ENCODE measurements around the gene ZNF653.

Gene ZNF653, protein sequence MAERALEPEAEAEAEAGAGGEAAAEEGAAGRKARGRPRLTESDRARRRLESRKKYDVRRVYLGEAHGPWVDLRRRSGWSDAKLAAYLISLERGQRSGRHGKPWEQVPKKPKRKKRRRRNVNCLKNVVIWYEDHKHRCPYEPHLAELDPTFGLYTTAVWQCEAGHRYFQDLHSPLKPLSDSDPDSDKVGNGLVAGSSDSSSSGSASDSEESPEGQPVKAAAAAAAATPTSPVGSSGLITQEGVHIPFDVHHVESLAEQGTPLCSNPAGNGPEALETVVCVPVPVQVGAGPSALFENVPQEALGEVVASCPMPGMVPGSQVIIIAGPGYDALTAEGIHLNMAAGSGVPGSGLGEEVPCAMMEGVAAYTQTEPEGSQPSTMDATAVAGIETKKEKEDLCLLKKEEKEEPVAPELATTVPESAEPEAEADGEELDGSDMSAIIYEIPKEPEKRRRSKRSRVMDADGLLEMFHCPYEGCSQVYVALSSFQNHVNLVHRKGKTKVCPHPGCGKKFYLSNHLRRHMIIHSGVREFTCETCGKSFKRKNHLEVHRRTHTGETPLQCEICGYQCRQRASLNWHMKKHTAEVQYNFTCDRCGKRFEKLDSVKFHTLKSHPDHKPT

DNA sequence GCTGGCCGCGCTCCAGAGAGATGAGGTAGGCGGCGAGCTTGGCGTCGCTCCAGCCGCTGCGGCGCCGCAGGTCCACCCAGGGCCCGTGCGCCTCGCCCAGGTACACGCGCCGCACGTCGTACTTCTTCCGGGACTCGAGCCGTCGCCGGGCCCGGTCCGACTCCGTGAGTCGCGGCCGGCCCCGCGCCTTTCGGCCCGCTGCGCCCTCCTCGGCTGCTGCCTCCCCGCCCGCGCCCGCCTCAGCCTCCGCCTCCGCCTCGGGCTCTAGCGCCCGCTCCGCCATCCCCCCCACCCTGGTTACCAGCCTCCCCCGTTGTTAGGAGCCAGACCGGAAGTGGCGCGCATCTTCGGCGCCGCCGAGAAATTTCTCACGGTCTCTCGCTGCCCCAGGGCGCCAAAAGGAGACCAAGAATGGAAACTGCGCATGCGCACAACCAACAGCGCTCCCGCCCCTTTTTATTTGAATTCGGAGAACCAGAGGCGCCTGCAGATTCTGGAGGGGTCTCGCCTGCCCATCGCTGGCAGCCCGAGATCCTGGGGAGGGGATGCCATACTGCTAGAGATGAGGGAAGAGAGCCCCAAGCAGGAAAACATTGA, at the start of gene ZNF653:
Gene ZNF653 (minus strand): TSS at position 336 of the 597 bp plus-strand sequence. CDS start 53 bp downstream, at position 283.
- DNase-seq = peak; percentile 59

- DNase-seq = no peak
These were observed 49.6 kb upstream of the ZNF653 start for GRCh38 chr19:11555246-11555645.

DNA sequence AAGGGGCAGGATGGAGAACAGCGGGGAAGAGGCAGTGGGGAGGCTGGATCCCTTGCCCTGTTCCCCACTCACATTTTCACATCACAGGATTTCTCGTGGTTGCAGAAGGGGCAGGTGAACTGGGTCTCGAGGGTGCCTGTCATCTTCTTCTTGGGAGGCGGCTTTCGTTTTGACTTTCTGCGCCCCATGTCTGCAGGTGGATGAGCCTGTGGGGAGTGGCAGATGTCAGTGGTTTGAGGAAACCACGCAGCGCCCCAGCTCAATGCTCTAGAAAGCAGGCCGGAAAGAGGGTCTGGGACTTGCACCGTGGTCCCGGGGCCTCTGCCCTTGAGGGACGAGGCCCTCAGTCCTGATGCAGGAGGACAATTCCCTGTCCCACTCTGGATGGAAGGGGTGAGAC, 48.5 kb upstream of the ZNF653 start:
- DNase-seq = no peak

DNA sequence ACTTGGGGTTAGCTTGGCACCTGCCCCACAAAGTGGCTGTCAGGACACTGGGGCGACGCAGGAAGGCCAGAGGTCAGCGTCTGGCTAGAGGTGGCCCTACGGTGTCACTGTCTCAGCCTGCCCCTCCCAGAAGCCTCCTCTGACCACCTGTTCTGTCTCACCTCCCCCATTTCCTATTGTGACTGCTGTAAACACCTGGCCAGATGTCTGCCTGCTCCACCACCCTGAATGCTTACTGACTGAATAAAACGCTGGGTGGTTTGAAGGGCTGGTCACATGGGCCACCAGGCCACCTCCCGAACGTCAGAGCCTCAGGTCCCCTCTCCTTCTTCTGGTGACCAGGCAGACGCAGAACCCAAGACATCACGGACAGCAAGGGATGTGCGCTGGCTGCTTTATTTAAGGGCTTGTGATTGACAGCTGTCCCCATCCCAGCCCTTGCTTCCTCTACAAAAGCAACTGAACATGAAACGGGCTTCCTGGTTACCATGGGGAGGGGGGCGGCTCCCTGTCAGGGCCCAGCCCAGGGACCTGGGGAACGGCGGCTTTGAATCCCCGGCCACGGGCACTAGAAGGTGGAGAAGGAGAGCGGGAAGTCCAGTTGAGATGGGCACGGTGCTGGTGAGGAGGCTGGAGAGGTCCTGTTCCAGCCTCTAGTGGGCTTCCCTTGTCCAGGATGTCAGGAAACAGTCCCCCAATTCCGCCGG, 47.2 kb upstream of the ZNF653 start:
- no peak for DNase-seq

GRCh38 chr19:11551603-11552235, 46.1 kb upstream of the ZNF653 start:
- DNase-seq = no peak

DNA sequence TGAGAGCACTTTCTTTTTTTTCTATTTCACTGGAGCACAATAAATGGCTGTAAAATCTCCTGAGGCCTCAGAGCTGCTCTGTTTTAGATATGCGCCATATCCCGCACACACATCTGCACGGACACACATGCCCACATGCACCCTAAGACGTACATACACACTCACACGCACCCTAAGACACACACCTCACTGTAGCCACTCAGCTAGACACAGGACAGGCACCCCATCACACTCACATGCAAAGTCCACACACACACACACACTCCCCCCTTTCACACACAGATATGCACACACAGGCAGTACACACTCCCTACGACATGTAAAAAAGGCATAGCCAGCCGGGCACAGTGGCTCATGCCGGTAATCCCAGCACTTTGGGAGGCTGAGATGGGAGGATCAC, 44.6 kb upstream of the ZNF653 start:
- DNase-seq = no peak

DNA sequence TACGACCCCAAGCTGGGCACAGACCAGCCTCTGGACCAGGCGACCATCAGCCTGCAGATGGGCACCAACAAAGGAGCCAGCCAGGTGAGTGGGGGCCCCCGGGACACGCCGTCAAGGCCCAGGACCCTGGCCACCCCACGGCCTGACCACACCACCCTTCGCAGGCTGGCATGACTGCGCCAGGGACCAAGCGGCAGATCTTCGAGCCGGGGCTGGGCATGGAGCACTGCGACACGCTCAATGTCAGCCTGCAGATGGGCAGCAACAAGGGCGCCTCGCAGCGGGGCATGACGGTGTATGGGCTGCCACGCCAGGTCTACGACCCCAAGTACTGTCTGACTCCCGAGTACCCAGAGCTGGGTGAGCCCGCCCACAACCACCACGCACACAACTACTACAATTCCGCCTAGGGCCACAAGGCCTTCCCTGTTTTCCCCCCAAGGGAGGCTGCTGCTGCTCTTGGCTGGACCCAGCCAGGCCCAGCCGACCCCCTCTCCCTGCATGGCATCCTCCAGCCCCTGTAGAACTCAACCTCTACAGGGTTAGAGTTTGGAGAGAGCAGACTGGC, 43.8 kb upstream of the ZNF653 start:
- no peak for DNase-seq

DNA sequence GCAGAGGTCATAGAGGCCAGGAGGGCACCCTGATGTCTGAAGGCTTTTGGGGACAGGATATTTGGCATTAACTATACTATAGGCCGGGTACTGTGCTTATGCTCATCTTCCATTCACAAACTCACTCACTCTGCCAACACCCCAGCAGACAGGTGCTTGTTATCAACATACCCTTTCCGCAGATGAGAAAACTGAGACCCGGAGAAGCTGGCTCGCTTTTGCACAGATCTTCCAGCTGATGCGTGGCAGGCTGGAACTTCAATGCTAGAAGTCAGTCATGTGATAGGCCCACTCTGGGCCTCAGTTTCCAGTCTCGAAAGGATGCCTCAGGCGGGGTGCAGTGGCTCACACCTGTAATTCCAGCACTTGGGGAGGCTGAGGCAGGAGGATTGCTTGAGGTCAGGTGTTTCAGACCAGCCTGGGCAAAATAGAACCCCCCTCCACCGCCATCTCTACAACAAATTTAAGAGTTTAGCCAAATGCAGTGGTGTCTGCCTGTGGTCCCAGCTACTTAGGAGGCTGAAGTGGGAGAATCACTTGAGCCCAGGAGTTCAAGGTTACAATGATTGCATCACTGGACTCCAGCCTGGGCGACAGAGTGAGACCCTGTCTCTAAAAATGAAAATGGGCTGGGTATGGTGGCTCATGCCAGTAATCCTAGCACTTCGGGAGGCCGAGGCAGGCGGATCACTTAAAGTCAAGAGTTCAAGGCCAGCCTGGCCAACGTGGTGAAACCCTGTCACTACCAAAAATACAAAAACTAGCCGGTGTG, 42.5 kb upstream of the ZNF653 start:
- DNase-seq = no peak

- DNase-seq = no peak
These were observed 35.6 kb upstream of the ZNF653 start for GRCh38 chr19:11541238-11541637.

GRCh38 chr19:11540645-11541044, 35.0 kb upstream of the ZNF653 start:
- DNase-seq = no peak

- DNase-seq = no peak
These were observed 34.1 kb upstream of the ZNF653 start for GRCh38 chr19:11539495-11540365.

GRCh38 chr19:11538232-11539036, 32.8 kb upstream of the ZNF653 start, which contains the start of gene CNN1:
CNN1 (plus strand) TSS chr19:11538851; CDS start chr19:11538928, 77 bp downstream.
- DNase-seq = no peak

DNA sequence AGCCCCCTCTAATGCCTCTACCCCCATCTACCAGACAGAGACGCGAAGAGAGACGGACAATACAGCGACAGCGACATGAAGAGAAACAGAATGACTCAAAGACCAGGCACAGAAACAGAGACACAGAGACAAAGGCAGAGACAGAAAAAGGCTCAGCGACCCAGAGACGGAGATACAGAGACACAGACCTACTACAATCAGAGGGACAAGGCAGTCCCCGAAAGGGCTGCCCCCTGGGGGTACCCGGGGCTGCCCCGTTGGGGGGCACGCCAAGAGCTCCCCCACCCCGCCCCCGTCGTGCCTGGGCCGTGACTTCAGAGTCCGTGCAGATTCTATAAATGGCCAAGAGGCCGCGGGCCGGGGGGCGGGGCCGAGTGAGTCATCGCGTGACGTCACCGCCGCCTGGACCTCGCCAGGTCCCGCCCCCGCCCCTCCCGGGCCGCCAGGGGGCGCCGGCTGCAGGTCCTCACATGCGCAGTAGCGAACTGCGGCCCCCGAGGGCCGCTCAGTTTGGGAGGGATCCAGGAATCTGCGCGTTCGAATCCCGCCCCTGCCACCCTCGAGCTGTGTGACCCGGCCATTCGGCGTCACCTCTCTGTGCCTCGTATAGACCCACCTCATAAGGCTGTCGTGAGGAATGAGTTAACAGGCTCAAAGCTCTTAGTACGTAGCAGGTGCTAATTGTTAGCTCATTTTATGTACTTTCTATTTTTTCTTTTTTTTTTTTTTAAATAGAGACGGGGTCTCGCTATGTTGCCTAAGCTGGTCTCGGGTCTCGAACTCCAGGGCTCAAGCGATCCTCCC, 30.4 kb upstream of the ZNF653 start:
- no peak for DNase-seq

GRCh38 chr19:11534948-11535347, 29.3 kb upstream of the ZNF653 start:
- DNase-seq = no peak

- DNase-seq = no peak
These were observed 28.9 kb upstream of the ZNF653 start for GRCh38 chr19:11534538-11534937.

GRCh38 chr19:11530432-11530831, 24.8 kb upstream of the ZNF653 start:
- no peak for DNase-seq

DNA sequence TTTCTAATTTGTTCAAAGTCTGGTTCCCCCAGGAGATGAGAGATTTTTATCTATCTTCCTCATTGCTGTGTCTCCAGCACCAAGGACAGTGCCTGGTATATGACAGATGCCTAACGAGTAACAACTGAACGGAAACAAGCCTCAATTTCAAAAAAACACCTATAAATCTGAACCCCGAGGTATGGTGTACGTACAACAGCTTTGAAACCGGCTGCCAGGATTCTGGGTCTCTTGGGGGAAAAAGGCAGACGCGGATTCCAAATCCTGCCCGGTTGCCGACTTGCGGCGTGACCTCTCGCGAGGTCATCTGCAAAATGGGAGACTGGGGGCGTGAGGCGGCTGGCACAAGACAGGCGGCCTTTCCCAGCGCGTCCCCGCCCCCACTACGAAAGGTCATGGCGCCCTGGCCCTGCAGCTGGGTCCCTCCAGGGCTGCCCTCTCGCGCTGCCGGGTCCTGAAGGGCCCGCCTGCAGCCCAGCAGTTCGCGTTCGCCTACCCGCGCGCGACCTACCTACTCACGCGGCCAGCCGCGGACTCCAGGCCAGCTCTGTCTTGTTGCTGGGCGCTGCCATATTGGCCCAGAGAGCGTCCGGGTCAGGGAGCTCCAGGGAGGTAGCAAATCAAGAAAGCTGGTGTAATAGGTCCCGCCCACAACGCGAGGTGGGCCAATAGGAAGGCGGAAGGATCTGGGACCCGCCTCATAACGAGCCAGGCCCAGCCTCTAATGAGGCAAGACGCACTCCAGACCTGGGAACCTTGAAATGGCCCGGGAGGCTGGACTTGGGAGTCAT, 23.1 kb upstream of the ZNF653 start, which contains the start of gene ECSIT:
Gene ECSIT (minus strand): TSS at position 584 of the 791 bp plus-strand sequence. CDS start 9,964 bp downstream, outside the sequence.
- DNase-seq = peak; percentile 78

DNA sequence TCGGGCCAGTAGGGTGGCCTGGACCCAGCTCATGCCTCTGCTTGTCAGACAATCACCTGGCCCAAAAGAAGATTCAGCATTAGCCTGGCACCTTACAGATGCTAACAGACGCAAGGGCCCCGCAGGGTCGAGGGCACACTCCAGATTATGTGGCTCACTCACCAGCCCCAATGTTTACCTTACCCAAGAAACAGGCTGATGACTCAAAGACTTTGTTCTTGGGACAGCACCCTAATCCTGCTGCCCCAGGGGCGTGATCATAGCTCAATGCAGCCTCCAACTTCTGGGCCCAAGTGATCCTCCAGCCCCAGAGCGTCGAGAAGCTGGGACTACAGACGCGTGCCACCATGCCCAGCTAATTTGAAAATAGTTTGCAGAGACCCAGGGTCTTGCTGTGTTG, 13.5 kb upstream of the ZNF653 start:
- no peak for DNase-seq

All from cortex of kidney (tissue), 1 donor.